DND-41 (cell line): Measurements from ENCODE around the gene HYKK.
"Not testable (repeated sequence)": the region's sequence is repeated elsewhere in the genome, so short reads cannot be mapped to it uniquely, and the experiment has no call there.

Experiments
- EZH2 ChIP-seq: IDR thresholded peaks from 3 replicates; pipeline ENCODE4 v1.6.1; 2012; ENCODE audit warnings: borderline replicate concordance, low read depth, mild to moderate bottlenecking, moderate library complexity, low read length, inconsistent platforms; ENCODE audit not compliant: severe bottlenecking
- TF ChIP-seq, protein P1 (sequence below): IDR thresholded peaks from 2 replicates; pipeline ENCODE4 v1.5.1; 2012; ENCODE audit warnings: borderline replicate concordance, low read length, moderate library complexity, mild to moderate bottlenecking; ENCODE audit not compliant: poor library complexity, severe bottlenecking; ENCODE audit errors: extremely low read depth

GRCh38 chr15:78560201-78560600 lies 52.8 kb downstream of the HYKK start:
- TF ChIP-seq, protein P1, sequence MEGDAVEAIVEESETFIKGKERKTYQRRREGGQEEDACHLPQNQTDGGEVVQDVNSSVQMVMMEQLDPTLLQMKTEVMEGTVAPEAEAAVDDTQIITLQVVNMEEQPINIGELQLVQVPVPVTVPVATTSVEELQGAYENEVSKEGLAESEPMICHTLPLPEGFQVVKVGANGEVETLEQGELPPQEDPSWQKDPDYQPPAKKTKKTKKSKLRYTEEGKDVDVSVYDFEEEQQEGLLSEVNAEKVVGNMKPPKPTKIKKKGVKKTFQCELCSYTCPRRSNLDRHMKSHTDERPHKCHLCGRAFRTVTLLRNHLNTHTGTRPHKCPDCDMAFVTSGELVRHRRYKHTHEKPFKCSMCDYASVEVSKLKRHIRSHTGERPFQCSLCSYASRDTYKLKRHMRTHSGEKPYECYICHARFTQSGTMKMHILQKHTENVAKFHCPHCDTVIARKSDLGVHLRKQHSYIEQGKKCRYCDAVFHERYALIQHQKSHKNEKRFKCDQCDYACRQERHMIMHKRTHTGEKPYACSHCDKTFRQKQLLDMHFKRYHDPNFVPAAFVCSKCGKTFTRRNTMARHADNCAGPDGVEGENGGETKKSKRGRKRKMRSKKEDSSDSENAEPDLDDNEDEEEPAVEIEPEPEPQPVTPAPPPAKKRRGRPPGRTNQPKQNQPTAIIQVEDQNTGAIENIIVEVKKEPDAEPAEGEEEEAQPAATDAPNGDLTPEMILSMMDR, result not testable (repeated sequence)
- not testable (repeated sequence) for TF ChIP-seq EZH2
